ENCODE results near the gene ABCB10. TPM values are rescaled to one million over a fixed set of nuclear protein-coding genes. Genes with fewer than 3 reads are reported as not detected.
"Not testable (repeated sequence)": the region's sequence is repeated elsewhere in the genome, so short reads cannot be mapped to it uniquely, and the experiment has no call there.

The ABCB10 gene
- polyA plus RNA-seq, 1 donor from 2014 or later = 3.9 TPM

- H3K27me3 Mint-ChIP-seq, H3K36me3 Mint-ChIP-seq, H3K9me3 Mint-ChIP-seq, H3K4me3 Mint-ChIP-seq: not testable (repeated sequence)
- Mint-ChIP-seq H3K27ac (peak overlapping the region in 1 of 3 donors; percentile 62), H3K4me1 (peaks cover 13 to 21% (median 20%) of the 10 kb centered on the region in 3 donors)
Measured at GRCh38 chr1:229560124-229560523, 1.6 kb upstream of the ABCB10 start.

GRCh38 chr1:229559336-229559801, 862 bp upstream of the ABCB10 start:
- H3K9me3 Mint-ChIP-seq, H3K36me3 Mint-ChIP-seq, H3K27me3 Mint-ChIP-seq: not testable (repeated sequence)
- peaks cover 13 to 22% (median 22%) of the 10 kb centered on the region in 3 donors for H3K4me1 Mint-ChIP-seq
- peak overlapping the region; percentile 92 to 97 (median 96) for H3K4me3 Mint-ChIP-seq
- H3K27ac Mint-ChIP-seq = peak overlapping the region; percentile 62 to 91 (median 82)

- no peaks in the 10 kb centered on the region for H3K36me3 Mint-ChIP-seq
- no peaks in the 10 kb centered on the region for H3K27me3 Mint-ChIP-seq
- no peaks in the 10 kb centered on the region for H3K9me3 Mint-ChIP-seq
- H3K4me1 Mint-ChIP-seq = peaks cover 13 to 28% (median 22%) of the 10 kb centered on the region in 3 donors
- H3K27ac Mint-ChIP-seq = peak overlapping the region in 2 of 3 donors; percentile 79 to 84
- peak overlapping the region; percentile 82 to 98 (median 92) for H3K4me3 Mint-ChIP-seq
Measured at GRCh38 chr1:229557913-229558414, 543 bp downstream of the ABCB10 start.

GRCh38 chr1:229557200-229557850, 1.2 kb downstream of the ABCB10 start:
- H3K4me3 Mint-ChIP-seq = peak overlapping the region; percentile 82 to 98 (median 92)
- no peaks in the 10 kb centered on the region for H3K9me3 Mint-ChIP-seq
- H3K27me3 Mint-ChIP-seq = no peaks in the 10 kb centered on the region
- H3K4me1 Mint-ChIP-seq = peaks cover 14 to 28% (median 25%) of the 10 kb centered on the region in 3 donors
- peak overlapping the region; percentile 14 to 84 (median 79) for H3K27ac Mint-ChIP-seq
- no peaks in the 10 kb centered on the region for H3K36me3 Mint-ChIP-seq

GRCh38 chr1:229554886-229555621, 3.5 kb downstream of the ABCB10 start:
- H3K4me3 Mint-ChIP-seq = peak overlapping the region in 3 of 4 donors; percentile 8 to 42 (median 41)
- H3K27ac Mint-ChIP-seq = peak overlapping the region in 1 of 3 donors; percentile 65
- H3K36me3 Mint-ChIP-seq = no peaks in the 10 kb centered on the region
- H3K4me1 Mint-ChIP-seq = peaks cover 17 to 35% (median 25%) of the 10 kb centered on the region in 3 donors
- H3K9me3 Mint-ChIP-seq = no peaks in the 10 kb centered on the region
- H3K27me3 Mint-ChIP-seq = no peaks in the 10 kb centered on the region

- H3K9me3 Mint-ChIP-seq = no peaks in the 10 kb centered on the region
- H3K27ac Mint-ChIP-seq = no peak overlapping the region
Measured at GRCh38 chr1:229553621-229554130, 4.8 kb downstream of the ABCB10 start.

GRCh38 chr1:229552732-229553131, 5.8 kb downstream of the ABCB10 start:
- Mint-ChIP-seq H3K27me3 (no peaks in the 10 kb centered on the region), H3K36me3 (no peaks in the 10 kb centered on the region), H3K27ac (no peak overlapping the region), H3K4me1 (peaks cover 18 to 31% (median 21%) of the 10 kb centered on the region in 3 donors), H3K4me3 (peak overlapping the region in 1 of 4 donors; percentile 38), H3K9me3 (no peaks in the 10 kb centered on the region)

More at GRCh38 chr1:229553621-229554130, 4.8 kb downstream of the ABCB10 start:
- no peaks in the 10 kb centered on the region for H3K36me3 Mint-ChIP-seq
- H3K4me3 Mint-ChIP-seq = no peak overlapping the region
- peaks cover 18 to 31% (median 22%) of the 10 kb centered on the region in 3 donors for H3K4me1 Mint-ChIP-seq
- no peaks in the 10 kb centered on the region for H3K27me3 Mint-ChIP-seq

- Mint-ChIP-seq H3K9me3 (no peaks in the 10 kb centered on the region), H3K27me3 (no peaks in the 10 kb centered on the region), H3K4me1 (peaks cover 8 to 17% (median 9%) of the 10 kb centered on the region in 3 donors), H3K36me3 (no peaks in the 10 kb centered on the region), H3K27ac (peak overlapping the region in 1 of 3 donors; percentile 82), H3K4me3 (no peak overlapping the region)
Measured at GRCh38 chr1:229550812-229551567, 7.5 kb downstream of the ABCB10 start.

- Mint-ChIP-seq H3K36me3 (peaks cover 4% of the 10 kb centered on the region), H3K4me3 (no peak overlapping the region), H3K27me3 (no peaks in the 10 kb centered on the region), H3K4me1 (peaks cover 0 to 14% (median 7%) of the 10 kb centered on the region in 3 donors), H3K27ac (no peak overlapping the region), H3K9me3 (no peaks in the 10 kb centered on the region)
Measured at GRCh38 chr1:229547542-229547941, 11.0 kb downstream of the ABCB10 start.

GRCh38 chr1:229544587-229544986, 13.9 kb downstream of the ABCB10 start:
- peaks cover 7% of the 10 kb centered on the region for H3K36me3 Mint-ChIP-seq
- peaks cover 0 to 7% (median 0%) of the 10 kb centered on the region in 3 donors for H3K4me1 Mint-ChIP-seq
- H3K27ac Mint-ChIP-seq = peak overlapping the region in 1 of 3 donors; percentile 67
- no peak overlapping the region for H3K4me3 Mint-ChIP-seq
- no peaks in the 10 kb centered on the region for H3K27me3 Mint-ChIP-seq
- no peaks in the 10 kb centered on the region for H3K9me3 Mint-ChIP-seq

GRCh38 chr1:229539863-229540506, 18.5 kb downstream of the ABCB10 start:
- Mint-ChIP-seq H3K27me3 (no peaks in the 10 kb centered on the region), H3K4me1 (peaks cover 0 to 5% (median 0%) of the 10 kb centered on the region in 3 donors), H3K4me3 (no peak overlapping the region), H3K27ac (no peak overlapping the region), H3K36me3 (peaks cover 6% of the 10 kb centered on the region), H3K9me3 (no peaks in the 10 kb centered on the region)

- no peak overlapping the region for H3K27ac Mint-ChIP-seq
- no peaks in the 10 kb centered on the region for H3K27me3 Mint-ChIP-seq
- no peak overlapping the region for H3K4me3 Mint-ChIP-seq
- peaks cover 8% of the 10 kb centered on the region for H3K36me3 Mint-ChIP-seq
- no peaks in the 10 kb centered on the region for H3K9me3 Mint-ChIP-seq
- H3K4me1 Mint-ChIP-seq = peaks cover 0 to 5% (median 0%) of the 10 kb centered on the region in 3 donors
Measured at GRCh38 chr1:229538945-229539344, 19.6 kb downstream of the ABCB10 start.

GRCh38 chr1:229537894-229538293, 20.6 kb downstream of the ABCB10 start:
- Mint-ChIP-seq H3K36me3 (peaks cover 11% of the 10 kb centered on the region), H3K4me1 (peaks cover 0 to 2% (median 0%) of the 10 kb centered on the region in 3 donors), H3K27me3 (no peaks in the 10 kb centered on the region), H3K4me3 (no peak overlapping the region), H3K9me3 (no peaks in the 10 kb centered on the region), H3K27ac (peak overlapping the region in 1 of 3 donors; percentile 94)

- H3K9me3 Mint-ChIP-seq = no peaks in the 10 kb centered on the region
- no peaks in the 10 kb centered on the region for H3K27me3 Mint-ChIP-seq
- H3K27ac Mint-ChIP-seq = no peak overlapping the region
- H3K36me3 Mint-ChIP-seq = peaks cover 11% of the 10 kb centered on the region
- no peak overlapping the region for H3K4me3 Mint-ChIP-seq
- peaks cover 0 to 2% (median 0%) of the 10 kb centered on the region in 3 donors for H3K4me1 Mint-ChIP-seq
Measured at GRCh38 chr1:229536982-229537381, 21.5 kb downstream of the ABCB10 start.
